Stimulated activated CD8-positive, alpha-beta memory T cell treated with anti-CD3 and anti-CD28 coated beads, Interleukin-2, amount 100 ng/mL, for 1 hour (primary cell): ENCODE measurements around the gene RNF125.

Experiments used
- DNase-seq, 2 donors: peaks; one replicate each; pipeline ENCODE4 v3.0.0-alpha.2; 2020; ENCODE audit warnings: low read depth in 2 of 2

RNF125 gene

DNA sequence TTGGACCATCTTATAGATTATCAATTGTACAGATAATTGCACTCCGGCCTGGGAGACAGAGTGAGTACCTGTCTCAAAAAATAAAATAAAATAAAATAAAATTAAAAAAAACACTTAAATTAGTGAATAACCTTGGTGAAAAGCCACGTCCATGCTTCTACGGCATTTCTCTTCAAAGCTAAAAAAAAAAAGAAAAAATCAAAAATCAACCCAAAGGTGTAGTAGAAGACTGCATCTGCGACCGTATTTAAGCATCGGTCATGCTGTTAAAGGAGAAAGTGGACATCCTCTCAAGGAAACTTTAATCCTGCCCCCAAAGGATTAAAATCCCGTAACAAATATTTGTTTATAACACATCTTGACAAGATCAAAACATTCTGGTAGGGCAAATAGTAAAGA lies 72.7 kb downstream of the RNF125 start:
- no peak for DNase-seq

DNA sequence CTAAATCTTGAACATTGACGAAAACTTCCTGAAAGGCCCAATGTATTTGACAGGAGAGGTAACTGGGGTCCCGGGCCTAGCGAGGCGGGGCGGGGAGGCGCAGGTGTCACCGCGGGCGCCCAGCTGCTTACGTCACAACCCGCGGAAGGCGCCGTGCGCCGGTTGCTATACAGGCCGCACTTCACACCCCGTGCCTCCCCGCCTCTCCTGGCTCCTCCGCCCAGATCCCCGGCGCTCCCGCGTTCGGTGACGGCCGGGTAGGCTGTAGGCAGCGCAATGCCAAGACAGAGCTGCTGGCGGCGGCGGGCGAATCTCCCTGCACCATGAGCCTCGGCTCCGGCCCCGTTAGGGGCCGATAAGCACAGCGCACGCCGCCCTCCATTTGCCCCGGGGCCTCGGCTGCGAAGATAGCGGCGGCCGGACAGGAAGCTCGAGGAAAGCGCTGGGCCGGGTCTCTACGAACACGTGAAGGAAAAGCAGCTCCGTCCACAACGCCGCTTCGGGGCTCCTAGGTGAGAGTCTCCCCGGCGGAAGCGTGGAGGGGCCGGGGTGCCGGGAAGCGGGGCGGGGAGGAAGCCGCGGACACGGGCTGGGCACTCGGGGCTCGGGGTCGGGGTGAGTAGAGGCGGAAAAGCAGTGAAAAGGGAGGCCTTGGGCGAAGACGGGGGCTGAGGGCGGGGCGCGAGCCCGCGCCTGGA lies 73.2 kb downstream of the RNF125 start, which contains the start of gene RNF138:
Gene RNF138, plus strand, starts transcription at position 151 of the 698 bp plus-strand sequence. CDS start 903 bp downstream, outside the sequence.
- peak; percentile 68 to 75 for DNase-seq

GRCh38 chr18:32092422-32093101 lies 73.9 kb downstream of the RNF125 start:
- DNase-seq: peak; percentile 99

DNA sequence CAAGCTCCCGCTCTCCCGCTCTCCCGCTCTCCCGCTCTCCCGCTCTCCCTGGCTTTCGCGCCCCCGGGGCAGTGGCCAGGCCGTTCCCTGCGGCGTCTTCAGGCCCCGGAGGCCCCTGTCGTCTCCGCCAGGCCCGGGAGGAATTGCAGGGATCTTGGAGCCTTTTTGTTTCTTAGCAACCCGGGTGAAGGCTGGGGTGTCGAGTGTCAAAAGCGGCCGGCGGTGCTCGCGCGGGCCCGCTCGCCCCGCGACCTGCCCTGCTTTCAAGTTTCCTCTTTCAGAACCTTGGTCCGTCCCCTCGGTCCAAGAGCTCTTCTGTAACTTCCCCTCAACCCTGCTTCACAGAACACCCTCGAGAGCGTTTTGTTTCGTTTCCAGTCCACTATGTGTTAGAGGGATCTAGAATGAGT lies 74.5 kb downstream of the RNF125 start:
- peak in 1 of 2 donors; percentile 4 for DNase-seq

- DNase-seq: no peak
Observed at GRCh38 chr18:32093523-32093922, 74.9 kb downstream of the RNF125 start.

- DNase-seq: no peak
Observed at GRCh38 chr18:32095192-32095899, 76.7 kb downstream of the RNF125 start.

DNA sequence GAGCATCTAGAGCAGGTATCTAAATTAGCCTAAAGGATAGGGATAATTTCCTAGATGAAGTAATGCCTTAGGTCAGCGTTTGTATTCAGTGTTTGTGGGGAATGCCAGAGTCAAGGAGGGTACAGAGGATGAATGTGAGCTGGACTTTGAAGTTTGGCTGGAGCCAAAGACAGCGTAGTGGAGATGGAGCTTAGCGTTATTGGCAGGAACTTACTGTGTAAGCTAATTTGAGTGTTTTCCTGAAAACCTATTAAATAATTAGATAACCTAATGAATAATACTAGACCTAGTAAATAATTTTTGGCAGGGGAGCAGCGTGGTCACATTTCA lies 77.2 kb downstream of the RNF125 start:
- DNase-seq: no peak

GRCh38 chr18:32096946-32097345 lies 78.3 kb downstream of the RNF125 start:
- no peak for DNase-seq

GRCh38 chr18:32104516-32104915 lies 85.9 kb downstream of the RNF125 start:
- no peak for DNase-seq

DNA sequence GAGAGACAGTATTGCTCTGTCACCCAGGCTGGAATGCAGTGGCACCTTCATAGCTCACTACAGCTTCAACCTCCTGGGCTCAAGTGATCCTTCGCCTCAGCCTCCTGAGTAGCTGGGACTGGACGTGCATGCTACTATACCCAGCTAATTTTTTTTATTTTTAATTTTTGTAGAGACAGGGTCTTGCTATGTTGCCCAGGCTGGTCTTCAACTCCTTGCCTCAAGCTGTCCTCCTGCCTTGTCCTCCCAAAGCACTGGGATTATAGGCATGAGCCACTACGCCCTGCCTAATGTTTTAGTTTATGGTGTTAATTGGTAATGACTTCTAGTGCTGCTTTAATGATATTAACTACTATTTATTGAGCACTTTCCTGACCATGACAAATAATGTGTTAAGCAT lies 91.4 kb downstream of the RNF125 start:
- DNase-seq: no peak

- no peak for DNase-seq
Observed at GRCh38 chr18:32111706-32112105, 93.1 kb downstream of the RNF125 start.

- DNase-seq: no peak
Observed at GRCh38 chr18:32112826-32113225, 94.2 kb downstream of the RNF125 start.

DNA sequence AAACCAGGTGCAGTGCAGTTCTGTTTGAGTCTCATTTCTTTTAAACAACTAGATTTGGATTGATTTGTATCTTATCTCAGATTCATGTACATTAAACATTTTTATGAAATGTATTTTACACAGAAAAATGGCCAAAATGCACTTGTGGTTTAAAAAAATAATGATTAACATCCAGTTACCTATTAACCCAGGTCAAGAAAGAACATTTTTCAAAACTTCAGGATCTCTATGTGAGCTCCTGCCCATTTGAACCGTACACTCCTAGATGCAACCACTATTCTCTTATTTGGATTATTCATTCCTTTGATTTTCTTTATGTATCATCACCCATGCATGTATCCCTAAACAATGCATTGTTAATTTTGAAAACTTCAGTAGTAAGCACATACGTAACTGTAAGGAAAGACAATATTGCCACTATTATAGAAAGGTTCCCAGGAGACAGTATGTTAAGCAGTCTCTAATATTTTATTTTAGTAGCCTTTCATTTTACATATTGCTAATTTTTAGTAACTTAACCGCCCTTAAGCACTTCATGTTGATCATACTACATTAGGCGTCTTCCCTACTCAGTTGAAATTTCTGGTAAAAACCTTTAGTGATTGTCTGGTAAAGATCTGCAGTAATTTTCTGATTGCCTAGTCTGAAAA lies 95.8 kb downstream of the RNF125 start:
- no peak for DNase-seq

- no peak for DNase-seq
Observed at GRCh38 chr18:32122039-32122438, 103.4 kb downstream of the RNF125 start.
